Kidney epithelial cell (primary cell): ENCODE results near the gene CLEC10A. TPM values are rescaled to one million over a fixed set of nuclear protein-coding genes. Genes with fewer than 3 reads are reported as not detected.

Source experiments
- DNase-seq: peaks from one replicate; pipeline ENCODE4 v3.0.0-alpha.2; 2010; ENCODE audit warnings: low read depth
- H3K27me3 ChIP-seq: 2 replicates; pipeline ENCODE4 v1.6.0; 2011; ENCODE audit warnings: low read length; ENCODE audit not compliant: control insufficient read depth, insufficient read depth
- H3K36me3 ChIP-seq: 2 replicates; pipeline ENCODE4 v1.5.1; 2011; ENCODE audit warnings: low read length; ENCODE audit not compliant: control insufficient read depth, insufficient read depth
- H3K4me3 ChIP-seq: 2 replicates; pipeline ENCODE4 v1.5.1; 2011; ENCODE audit warnings: low read depth, mild to moderate bottlenecking, control low read depth, low read length
- total RNA-seq: library from RNA; depleted of rRNA; stranded (reverse); fragments of >200 nt; gene quantifications from 2 replicates; pipeline ENCODE4 v1.2.3, GENCODE V29; 2015
- TF ChIP-seq, protein P1 (sequence below): IDR thresholded peaks from 2 replicates; pipeline ENCODE4 v1.5.1; 2011; ENCODE audit warnings: mild to moderate bottlenecking, moderate library complexity, low read length, control low read depth, inconsistent platforms; ENCODE audit not compliant: insufficient read depth, poor library complexity, severe bottlenecking

Gene CLEC10A
- total RNA-seq, 1 donor from 2014 or later: not detected

DNA sequence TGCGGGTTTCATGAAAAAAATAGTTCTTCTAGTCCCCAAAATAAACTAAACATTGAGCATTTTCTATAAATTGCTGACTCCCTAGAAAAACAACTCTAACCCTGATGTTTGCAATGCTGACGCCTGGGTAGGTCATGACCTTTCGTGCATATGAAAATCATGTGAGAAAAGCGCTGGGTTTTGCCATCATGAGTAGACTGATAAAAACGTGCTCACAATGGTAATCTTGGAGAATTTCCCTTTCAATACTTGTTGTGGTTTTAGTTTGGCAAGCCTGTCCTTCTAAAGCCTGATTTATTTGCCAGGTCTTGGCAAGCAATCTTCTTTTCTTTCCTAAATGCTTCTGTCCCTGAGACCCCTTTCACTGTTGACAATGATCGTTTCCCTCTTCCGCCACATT lies 4.0 kb upstream of the CLEC10A start:
- Histone ChIP-seq H3K4me3 (no peak overlapping the region), H3K27me3 (peaks cover 2% of the 10 kb centered on the region), H3K36me3 (no peaks in the 10 kb centered on the region)
- TF ChIP-seq, protein P1, sequence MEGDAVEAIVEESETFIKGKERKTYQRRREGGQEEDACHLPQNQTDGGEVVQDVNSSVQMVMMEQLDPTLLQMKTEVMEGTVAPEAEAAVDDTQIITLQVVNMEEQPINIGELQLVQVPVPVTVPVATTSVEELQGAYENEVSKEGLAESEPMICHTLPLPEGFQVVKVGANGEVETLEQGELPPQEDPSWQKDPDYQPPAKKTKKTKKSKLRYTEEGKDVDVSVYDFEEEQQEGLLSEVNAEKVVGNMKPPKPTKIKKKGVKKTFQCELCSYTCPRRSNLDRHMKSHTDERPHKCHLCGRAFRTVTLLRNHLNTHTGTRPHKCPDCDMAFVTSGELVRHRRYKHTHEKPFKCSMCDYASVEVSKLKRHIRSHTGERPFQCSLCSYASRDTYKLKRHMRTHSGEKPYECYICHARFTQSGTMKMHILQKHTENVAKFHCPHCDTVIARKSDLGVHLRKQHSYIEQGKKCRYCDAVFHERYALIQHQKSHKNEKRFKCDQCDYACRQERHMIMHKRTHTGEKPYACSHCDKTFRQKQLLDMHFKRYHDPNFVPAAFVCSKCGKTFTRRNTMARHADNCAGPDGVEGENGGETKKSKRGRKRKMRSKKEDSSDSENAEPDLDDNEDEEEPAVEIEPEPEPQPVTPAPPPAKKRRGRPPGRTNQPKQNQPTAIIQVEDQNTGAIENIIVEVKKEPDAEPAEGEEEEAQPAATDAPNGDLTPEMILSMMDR: no peak
- DNase-seq: no peak

DNA sequence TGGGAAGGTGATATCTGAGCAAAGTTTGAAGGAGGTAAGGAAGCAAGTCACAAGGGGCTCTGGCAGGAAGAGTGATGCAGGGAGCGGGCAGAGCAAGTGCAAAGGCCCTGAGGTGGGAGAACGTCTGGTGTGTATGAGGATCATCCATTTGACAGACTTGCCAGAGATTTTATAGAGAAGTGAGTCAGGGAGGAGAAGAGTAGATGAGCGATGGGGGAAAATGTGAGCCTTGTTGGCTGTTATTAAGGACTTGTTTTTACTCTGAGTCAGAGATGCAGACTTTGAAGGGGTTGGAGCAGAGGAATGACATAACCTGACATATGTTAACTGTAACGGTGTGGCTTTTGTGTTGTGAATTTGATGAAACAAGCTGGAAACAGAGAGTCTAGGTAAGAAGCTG lies 3.5 kb upstream of the CLEC10A start:
- H3K36me3 ChIP-seq: no peaks in the 10 kb centered on the region
- no peak for DNase-seq
- H3K27me3 ChIP-seq: peaks cover 2% of the 10 kb centered on the region
- TF ChIP-seq, protein P1: no peak
- no peak overlapping the region for H3K4me3 ChIP-seq

DNA sequence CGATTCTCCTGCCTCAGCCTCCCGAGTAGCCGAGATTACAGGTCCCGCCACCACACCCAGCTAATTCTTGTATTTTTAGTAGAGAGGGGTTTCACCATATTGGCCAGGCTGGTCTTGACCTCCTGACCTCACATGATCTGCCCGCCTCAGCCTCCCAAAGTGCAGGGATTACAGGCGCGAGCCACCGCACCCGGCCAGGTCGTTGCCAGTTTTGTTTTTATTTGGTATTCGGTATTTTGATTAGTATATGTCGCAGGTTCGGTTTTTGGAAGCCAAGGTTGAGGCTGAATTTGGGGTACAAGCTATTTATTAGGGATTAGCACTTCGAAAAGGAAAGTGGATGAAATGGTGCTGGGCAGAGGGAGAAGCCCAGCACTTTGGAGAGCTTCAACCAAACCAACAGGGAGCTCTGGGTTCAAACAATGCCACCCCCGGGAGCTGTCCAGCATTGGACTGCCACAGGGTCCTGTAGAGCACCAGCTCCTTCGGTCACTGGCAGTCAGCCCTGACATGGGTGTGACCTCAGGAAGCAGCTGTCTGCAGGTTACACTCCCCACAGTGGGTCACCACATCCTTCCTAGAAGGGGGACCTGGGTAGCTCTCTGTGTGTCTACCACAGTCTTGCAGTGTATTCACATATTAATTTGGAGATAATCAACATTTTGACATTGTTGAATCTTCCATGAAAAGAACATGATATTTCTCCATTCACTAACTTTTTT lies 1.5 kb upstream of the CLEC10A start:
- no peak overlapping the region for H3K4me3 ChIP-seq
- peaks cover 2% of the 10 kb centered on the region for H3K27me3 ChIP-seq
- TF ChIP-seq, protein P1: no peak
- H3K36me3 ChIP-seq: no peaks in the 10 kb centered on the region
- no peak for DNase-seq

DNA sequence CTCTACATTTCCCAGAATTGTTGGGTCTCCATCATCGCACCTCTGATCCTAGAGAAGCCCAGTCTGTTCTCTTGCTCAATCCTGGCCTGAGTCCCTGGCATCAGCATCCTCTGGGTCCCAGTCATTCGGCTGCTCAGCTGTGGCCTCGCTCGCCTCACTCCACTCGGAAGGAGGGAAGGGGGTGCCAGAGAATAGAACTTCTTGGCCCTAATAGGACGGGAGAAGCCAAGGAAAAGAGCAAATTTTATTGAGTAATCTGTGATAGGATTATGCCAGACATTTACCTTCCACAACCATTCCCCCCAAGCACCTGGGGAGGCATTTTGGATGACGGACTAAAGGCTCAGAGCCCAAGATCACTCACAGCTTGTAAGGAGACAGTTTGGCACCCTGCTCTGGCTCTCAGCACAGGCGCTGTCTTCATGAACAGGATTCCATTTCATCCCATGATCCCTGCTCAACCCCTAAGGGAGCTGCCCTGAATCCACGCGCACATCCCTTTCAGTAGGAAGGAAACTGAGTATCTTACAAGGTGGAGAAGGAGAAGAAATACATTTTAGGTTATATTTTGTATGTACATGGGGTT lies 498 bp upstream of the CLEC10A start:
- TF ChIP-seq, protein P1: no peak
- Histone ChIP-seq H3K36me3 (no peaks in the 10 kb centered on the region), H3K27me3 (peaks cover 2% of the 10 kb centered on the region), H3K4me3 (no peak overlapping the region)
- DNase-seq: no peak

DNA sequence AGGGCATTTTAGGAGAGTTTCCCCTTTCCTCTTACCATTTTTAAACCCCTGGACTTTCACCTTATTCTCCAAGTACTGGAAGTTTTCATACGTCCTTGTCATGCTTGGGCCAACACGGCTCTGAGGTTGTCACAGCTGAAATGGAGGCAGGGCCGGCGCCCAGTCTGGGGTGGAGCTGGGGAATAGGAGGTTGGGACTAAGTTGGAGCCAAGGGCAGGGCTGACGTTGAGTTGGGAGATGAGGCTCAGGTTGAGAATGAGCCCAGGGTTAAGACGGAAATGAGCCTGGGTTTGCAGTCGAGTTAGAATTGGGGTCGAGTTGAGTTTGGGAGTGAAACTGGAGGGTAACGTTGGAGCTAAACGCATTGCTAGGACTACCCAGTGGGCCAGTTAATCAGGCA lies 1.3 kb downstream of the CLEC10A start:
- TF ChIP-seq, protein P1: no peak
- H3K36me3 ChIP-seq: no peaks in the 10 kb centered on the region
- no peak overlapping the region for H3K4me3 ChIP-seq
- DNase-seq: no peak
- peaks cover 5% of the 10 kb centered on the region for H3K27me3 ChIP-seq
